NCI-H2227 treated with DMSO at 0.1 percent for 48 hours (cell line): ENCODE data around the gene IL16.

Experiments
- DNase-seq: peaks from one replicate; lab custom pipeline; 2025; lab: John Stamatoyannopoulos, UW

The IL16 gene

GRCh38 chr15:81174792-81175327, 21.8 kb upstream of the IL16 start:
- DNase-seq: no peak

GRCh38 chr15:81175496-81175895, 21.2 kb upstream of the IL16 start:
- no peak for DNase-seq

GRCh38 chr15:81176291-81176893, 20.3 kb upstream of the IL16 start:
- DNase-seq: no peak

GRCh38 chr15:81178365-81178764, 18.3 kb upstream of the IL16 start:
- no peak for DNase-seq

DNA sequence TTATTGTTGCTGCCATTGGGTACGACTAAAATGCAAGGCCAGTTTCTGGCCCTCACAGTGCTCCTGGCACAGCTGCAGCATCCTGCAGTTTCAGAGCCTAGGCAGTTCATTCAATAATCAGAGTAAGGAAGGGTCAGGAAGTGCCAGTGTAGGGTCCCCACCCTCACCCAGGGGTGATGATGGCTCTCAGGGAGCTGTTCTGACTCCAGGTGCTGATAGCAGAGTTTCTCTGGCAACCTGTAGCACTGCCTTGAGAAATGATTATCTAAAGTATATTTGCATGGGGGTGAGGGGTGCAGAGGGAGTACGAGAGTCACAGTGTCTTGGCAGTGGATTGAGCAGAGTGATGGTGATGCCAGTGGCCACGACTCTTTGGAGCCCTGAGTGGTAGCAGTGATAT, 15.5 kb upstream of the IL16 start:
- DNase-seq: no peak

GRCh38 chr15:81182031-81182755, 14.5 kb upstream of the IL16 start:
- DNase-seq: no peak

- DNase-seq: no peak
These were observed 13.8 kb upstream of the IL16 start for GRCh38 chr15:81182756-81183438.

DNA sequence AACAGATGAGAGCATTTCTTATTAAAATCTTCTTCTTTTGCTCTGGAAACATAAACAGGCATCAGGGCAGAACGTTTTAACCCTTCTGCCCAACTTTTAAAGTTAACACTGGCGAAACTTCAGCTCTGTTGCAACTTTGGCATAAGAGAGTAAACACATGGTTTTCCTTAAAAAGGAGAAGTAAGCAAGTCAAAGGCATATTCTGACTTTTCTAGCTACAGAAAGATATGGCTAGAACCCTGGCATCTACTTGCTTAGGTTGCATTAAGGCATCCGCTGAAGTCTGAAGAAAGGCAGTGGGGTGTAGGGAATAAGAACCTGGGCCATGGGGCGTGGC, 13.3 kb upstream of the IL16 start:
- no peak for DNase-seq

DNA sequence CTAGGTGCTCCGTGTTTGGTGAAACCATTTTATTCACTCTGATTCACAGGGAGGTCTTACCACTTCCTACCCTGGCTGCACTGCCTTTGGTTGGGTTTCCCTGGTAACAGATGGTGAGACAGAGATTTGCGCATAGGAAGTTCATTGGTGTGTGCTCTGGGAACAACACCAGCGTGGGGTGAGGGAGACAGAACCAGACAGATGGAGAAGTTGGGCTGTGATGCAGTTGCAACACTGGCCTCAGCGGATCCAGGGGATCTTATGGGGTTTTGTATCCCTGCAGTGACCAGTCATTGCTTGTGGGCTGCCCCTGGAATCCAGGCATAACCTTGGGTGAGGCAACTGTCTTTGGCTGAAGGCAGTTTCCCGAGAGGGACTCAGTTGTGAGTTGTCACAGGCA, 12.5 kb upstream of the IL16 start:
- DNase-seq: no peak

GRCh38 chr15:81185631-81186295, 10.9 kb upstream of the IL16 start:
- DNase-seq: no peak

DNA sequence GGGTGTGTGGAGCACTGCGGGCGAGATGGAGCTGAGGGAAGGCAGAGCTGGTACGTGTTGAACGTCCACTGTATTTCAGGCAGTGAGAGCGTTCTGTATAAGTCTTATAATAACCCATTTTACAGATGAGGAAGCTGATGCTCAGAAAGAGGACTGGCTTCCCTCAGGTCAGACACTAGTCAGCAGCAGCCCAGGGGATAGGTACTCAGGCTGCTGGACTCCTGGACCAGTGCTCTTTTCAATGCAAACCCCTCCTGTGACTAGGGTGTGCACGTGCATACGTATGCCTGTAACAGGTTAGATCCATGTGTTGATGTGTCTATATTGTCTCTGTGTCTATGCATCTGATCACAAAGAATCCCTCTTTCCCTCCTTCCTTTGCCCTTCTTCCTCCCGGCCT, 8.3 kb upstream of the IL16 start:
- DNase-seq: no peak

- DNase-seq: no peak
These were observed 6.9 kb upstream of the IL16 start for GRCh38 chr15:81189583-81190283.

DNA sequence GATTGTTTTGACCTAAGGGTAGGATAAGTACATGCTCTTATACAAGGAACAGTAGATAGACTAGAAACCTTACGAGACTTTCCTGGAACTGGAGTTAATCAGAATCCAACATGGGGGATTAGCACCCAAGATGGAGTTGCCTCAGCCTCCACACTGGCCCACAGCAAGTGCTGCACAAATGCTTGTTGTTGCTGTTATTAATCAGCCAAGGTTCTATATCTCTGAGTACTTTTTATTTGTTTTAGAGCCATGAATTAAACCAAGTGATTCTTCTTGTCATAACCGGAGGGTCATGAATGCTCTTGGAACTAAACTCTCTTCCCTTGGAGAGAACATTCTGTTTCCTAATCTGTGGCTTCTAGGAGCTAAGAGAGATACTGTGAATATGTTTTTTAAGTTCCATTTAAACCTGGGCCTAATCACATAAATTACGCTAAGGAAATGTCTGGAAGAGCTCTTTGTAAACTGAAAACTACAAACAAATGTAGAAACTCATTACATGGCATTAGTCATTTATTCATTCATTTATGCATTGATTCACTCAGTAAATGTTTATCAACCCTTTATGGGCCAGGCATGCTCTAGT, 5.7 kb upstream of the IL16 start:
- DNase-seq: no peak

DNA sequence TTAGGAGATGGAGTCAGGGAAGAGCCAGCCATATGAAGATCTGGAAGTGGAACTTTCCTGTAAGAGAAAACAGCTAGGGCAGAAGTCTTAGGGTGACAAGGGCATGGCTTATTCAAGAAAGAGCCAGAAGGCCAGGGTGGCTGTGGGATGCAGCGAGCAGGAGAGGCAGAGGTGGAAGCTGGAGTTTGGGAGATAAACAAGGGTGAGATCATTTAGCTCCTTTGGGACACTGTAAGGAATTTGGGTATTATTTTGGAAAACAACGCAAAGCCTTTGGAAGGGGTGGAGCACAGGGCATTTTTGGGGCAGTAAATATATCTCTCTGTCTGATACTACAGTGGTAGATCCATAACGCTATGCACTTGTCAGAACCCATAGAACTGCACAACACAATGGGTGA, 5.0 kb upstream of the IL16 start:
- DNase-seq: no peak

- DNase-seq: no peak
These were observed 2.0 kb upstream of the IL16 start for GRCh38 chr15:81194723-81195122.

- no peak for DNase-seq
These were observed 1.3 kb upstream of the IL16 start for GRCh38 chr15:81195339-81195864.

- no peak for DNase-seq
These were observed 564 bp downstream of the IL16 start for GRCh38 chr15:81197255-81197630.

GRCh38 chr15:81197688-81198281, 1.1 kb downstream of the IL16 start:
- no peak for DNase-seq

DNA sequence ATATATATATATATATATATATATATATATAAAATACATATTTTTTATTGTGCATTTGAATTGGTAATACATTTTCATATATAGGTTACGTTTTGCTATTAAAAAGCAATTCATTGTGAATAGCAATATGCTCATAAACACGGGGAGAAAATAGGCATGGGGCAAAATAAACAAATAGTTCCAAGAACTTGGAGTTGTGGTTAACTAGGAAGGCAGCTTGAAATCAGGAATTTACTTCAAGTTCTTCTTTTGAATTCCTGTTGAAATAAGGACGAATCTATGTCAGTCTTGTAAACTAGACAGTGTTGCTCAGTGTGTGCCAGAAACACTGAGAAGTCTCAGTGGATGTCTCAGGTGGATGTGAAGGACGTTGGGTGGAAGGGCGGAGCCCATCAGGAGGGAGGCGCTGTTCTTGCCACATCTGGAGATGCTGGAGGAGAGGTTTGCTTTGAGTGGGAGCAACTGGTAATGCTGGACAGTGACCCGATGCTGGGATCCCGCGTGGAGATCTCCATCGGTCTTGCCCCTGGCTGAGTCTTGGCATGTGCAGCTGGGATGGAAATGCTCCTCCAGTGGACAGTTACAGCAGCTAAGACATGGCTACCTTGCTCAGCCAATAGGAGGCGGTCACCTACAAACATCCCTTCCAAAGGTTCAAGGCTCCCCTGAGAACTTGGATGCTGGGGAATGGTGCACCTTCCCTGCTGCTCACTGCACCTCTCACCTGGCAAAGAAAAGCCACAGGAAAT, 2.5 kb downstream of the IL16 start:
- no peak for DNase-seq

GRCh38 chr15:81206018-81206417, 9.3 kb downstream of the IL16 start:
- DNase-seq: no peak
